ENCODE measurements around the gene RRAGA. TPM values are rescaled to one million over a fixed set of nuclear protein-coding genes. Genes with fewer than 3 reads are reported as not detected.

The RRAGA gene
- total and polyA plus RNA-seq, 8 donors: 79.0 to 102 (median 96.5) TPM

- Histone ChIP-seq H3K9me3 (no peaks in the 10 kb centered on the region), H3K27me3 (peaks cover 0 to 16% of the 10 kb centered on the region in 2 donors), H3K4me3 (no peak within 1 kb of the TSS), H3K4me1 (no peaks in the 10 kb centered on the region), H3K36me3 (no peaks in the 10 kb centered on the region), H3K27ac (no peak within 1 kb of the TSS)
- no peak for TF ChIP-seq CTCF (IDR thresholded peaks at IDR 0.05)
- ATAC-seq: no peak
- peak in 1 of 4 donors; percentile 77 for DNase-seq
- intact Hi-C loops (cut with DNase I): no loop called here
Observed at GRCh38 chr9:19033015-19033414, 16.2 kb upstream of the RRAGA start, which contains the start of gene SAXO1. Gene SAXO1 (minus strand): TSS chr9:19033209. CDS start chr9:19032908, 301 bp downstream.

- H3K27ac ChIP-seq: no peak overlapping the region
- intact Hi-C loops (cut with DNase I): no loop called here
- no peak for TF ChIP-seq CTCF (IDR thresholded peaks at IDR 0.05)
- no peak overlapping the region for H3K4me3 ChIP-seq
- H3K27me3 ChIP-seq: peaks cover 0 to 9% of the 10 kb centered on the region in 2 donors
- no peaks in the 10 kb centered on the region for H3K36me3 ChIP-seq
- ATAC-seq: no peak
- H3K9me3 ChIP-seq: no peaks in the 10 kb centered on the region
- DNase-seq: no peak
- no peaks in the 10 kb centered on the region for H3K4me1 ChIP-seq
Observed at GRCh38 chr9:19036611-19037010, 12.6 kb upstream of the RRAGA start.

- TF ChIP-seq CTCF (IDR thresholded peaks at IDR 0.05): no peak
- intact Hi-C loops (cut with DNase I): no loop called here
- Histone ChIP-seq H3K4me3 (peak overlapping the region; percentile 55 to 59), H3K9me3 (no peaks in the 10 kb centered on the region), H3K27ac (peak overlapping the region; percentile 96 to 98), H3K27me3 (no peaks in the 10 kb centered on the region), H3K4me1 (peaks cover 15 to 47% of the 10 kb centered on the region in 2 donors), H3K36me3 (no peaks in the 10 kb centered on the region)
- peak in 2 of 4 donors; percentile 24 to 37 for DNase-seq
- peak; percentile 8 for ATAC-seq
Observed at GRCh38 chr9:19049917-19050636, 850 bp downstream of the RRAGA start.

- DNase-seq: no peak
- Histone ChIP-seq H3K4me3 (peak overlapping the region; percentile 55 to 59), H3K36me3 (peaks cover 0 to 5% of the 10 kb centered on the region in 2 donors), H3K27ac (peak overlapping the region in 1 of 2 donors; percentile 96), H3K27me3 (no peaks in the 10 kb centered on the region), H3K4me1 (peaks cover 15 to 47% of the 10 kb centered on the region in 2 donors), H3K9me3 (no peaks in the 10 kb centered on the region)
- intact Hi-C loops (cut with DNase I): no loop called here
- no peak for TF ChIP-seq CTCF (IDR thresholded peaks at IDR 0.05)
- peak; percentile 9 for ATAC-seq
Observed at GRCh38 chr9:19050637-19051591, 1.7 kb downstream of the RRAGA start.

GRCh38 chr9:19057033-19057432, 7.8 kb downstream of the RRAGA start:
- ATAC-seq: no peak
- no peak for TF ChIP-seq CTCF (IDR thresholded peaks at IDR 0.05)
- peaks cover 0 to 63% of the 10 kb centered on the region in 2 donors for H3K36me3 ChIP-seq

More at GRCh38 chr9:19057033-19057432, 7.8 kb downstream of the RRAGA start:
- Histone ChIP-seq H3K4me3 (no peak overlapping the region), H3K27ac (no peak overlapping the region), H3K27me3 (no peaks in the 10 kb centered on the region), H3K4me1 (peaks cover 0 to 16% of the 10 kb centered on the region in 2 donors), H3K9me3 (no peaks in the 10 kb centered on the region)
- intact Hi-C loops (cut with DNase I): no loop called here
- no peak for DNase-seq

All from left lung (tissue), 10 donors.